ENCODE data around the gene ATF7IP2.
A peak's percentile ranks its signal among the peaks of the same experiment; 100 is the strongest.

Gene ATF7IP2

GRCh38 chr16:10511829-10512228, 126.0 kb downstream of the ATF7IP2 start:
- no peak for DNase-seq (ENCODE audit: low read depth)

GRCh38 chr16:10514369-10515055, 128.7 kb downstream of the ATF7IP2 start:
- peak; percentile 77 for DNase-seq (ENCODE audit: low read depth)

- DNase-seq (ENCODE audit: low read depth), result no peak
Observed at GRCh38 chr16:10517868-10518267, 132.0 kb downstream of the ATF7IP2 start.

GRCh38 chr16:10518479-10519041, 132.7 kb downstream of the ATF7IP2 start:
- DNase-seq (ENCODE audit: low read depth), result no peak

- no peak for DNase-seq (ENCODE audit: low read depth)
Observed at GRCh38 chr16:10519297-10519696, 133.4 kb downstream of the ATF7IP2 start.

- no peak for DNase-seq (ENCODE audit: low read depth)
Observed at GRCh38 chr16:10519929-10520868, 134.3 kb downstream of the ATF7IP2 start.

GRCh38 chr16:10520869-10521578, 135.2 kb downstream of the ATF7IP2 start:
- no peak for DNase-seq (ENCODE audit: low read depth)

- peak; percentile 56 for DNase-seq (ENCODE audit: low read depth)
Observed at GRCh38 chr16:10521681-10522274, 135.9 kb downstream of the ATF7IP2 start.

GRCh38 chr16:10522966-10523365, 137.1 kb downstream of the ATF7IP2 start:
- no peak for DNase-seq (ENCODE audit: low read depth)

- DNase-seq (ENCODE audit: low read depth), result peak; percentile 46
Observed at GRCh38 chr16:10525214-10525825, 139.5 kb downstream of the ATF7IP2 start.

GRCh38 chr16:10526962-10527361, 141.1 kb downstream of the ATF7IP2 start:
- DNase-seq (ENCODE audit: low read depth), result peak; percentile 36

GRCh38 chr16:10528635-10529034, 142.8 kb downstream of the ATF7IP2 start:
- no peak for DNase-seq (ENCODE audit: low read depth)

- no peak for DNase-seq (ENCODE audit: low read depth)
Observed at GRCh38 chr16:10529895-10530669, 144.2 kb downstream of the ATF7IP2 start.

GRCh38 chr16:10530685-10531084, 144.8 kb downstream of the ATF7IP2 start:
- DNase-seq (ENCODE audit: low read depth), result no peak

GRCh38 chr16:10531582-10531981, 145.7 kb downstream of the ATF7IP2 start:
- DNase-seq (ENCODE audit: low read depth), result no peak

Measured in amniotic epithelial cell (primary cell).